Urinary bladder (tissue), 4 donors: ENCODE results near the gene ITPKB. TPM values are rescaled to one million over a fixed set of nuclear protein-coding genes. Genes with fewer than 3 reads are reported as not detected.

ENCODE experiments used
- DNase-seq: peaks from one replicate; pipeline ENCODE4 v3.0.0-alpha.2; 2015; ENCODE audit errors: extremely low spot score
- H3K27ac ChIP-seq: one replicate; pipeline ENCODE4 v1.5.1; 2013; ENCODE audit warnings: low read depth, mild to moderate bottlenecking, moderate library complexity
- H3K36me3 ChIP-seq: one replicate; pipeline ENCODE4 v1.6.1; 2013; ENCODE audit warnings: mild to moderate bottlenecking, moderate library complexity; ENCODE audit not compliant: insufficient read depth
- H3K4me1 ChIP-seq: one replicate; pipeline ENCODE4 v1.6.1; 2013; ENCODE audit warnings: mild to moderate bottlenecking, moderate library complexity; ENCODE audit not compliant: insufficient read depth
- H3K4me3 ChIP-seq: one replicate; pipeline ENCODE4 v1.5.1; 2013; ENCODE audit warnings: low read depth, low read length
- WGBS: extraction: QIAGEN DNeasy Blood & Tissue Kit; methylation state at CpG from one replicate; pipeline ENCODE4 v1.1.7; 2013; 5-methylcytosine and 5-hydroxymethylcytosine counted together
- polyA plus RNA-seq: library from polyadenylated mRNA; stranded (reverse); fragments of 200-250 nt; gene quantifications from one replicate; pipeline ENCODE4 v1.2.3, GENCODE V29; 2013
- total RNA-seq: library from RNA; depleted of rRNA; stranded (reverse); fragments of >200 nt; gene quantifications from one replicate; pipeline ENCODE4 v1.2.3, GENCODE V29; 2014
- donor health status: healthy with polysubstance abuse.
- donor health status: healthy.

Gene ITPKB
- total and polyA plus RNA-seq, 2 donors: 21.6 to 62.3 TPM

DNA sequence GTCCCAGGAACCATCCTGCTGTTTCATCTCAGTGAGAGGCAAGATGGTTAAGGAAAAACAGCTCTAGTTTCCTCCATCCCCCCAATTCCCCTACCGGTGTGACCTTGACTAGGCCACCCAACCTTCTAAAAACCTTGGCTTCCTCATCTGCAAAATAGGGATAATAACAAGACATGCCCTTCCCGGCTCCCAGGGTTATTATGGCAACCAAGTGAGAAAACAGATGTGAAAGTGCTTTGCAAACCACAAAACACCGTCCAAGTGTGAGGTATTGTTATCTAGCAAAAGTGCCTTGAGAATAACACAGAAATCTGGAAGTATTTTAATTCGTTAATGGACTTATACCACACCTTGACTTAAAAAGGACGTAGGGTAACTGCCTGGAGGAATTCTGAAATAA is 62.7 kb downstream of the ITPKB start:
- Histone ChIP-seq H3K27ac (peak overlapping the region; percentile 48), H3K36me3 (no peaks in the 10 kb centered on the region), H3K4me1 (no peaks in the 10 kb centered on the region), H3K4me3 (no peak overlapping the region)
- WGBS: 33% methylated on average over 5 of the region's 5 CpGs
- DNase-seq: no peak

DNA sequence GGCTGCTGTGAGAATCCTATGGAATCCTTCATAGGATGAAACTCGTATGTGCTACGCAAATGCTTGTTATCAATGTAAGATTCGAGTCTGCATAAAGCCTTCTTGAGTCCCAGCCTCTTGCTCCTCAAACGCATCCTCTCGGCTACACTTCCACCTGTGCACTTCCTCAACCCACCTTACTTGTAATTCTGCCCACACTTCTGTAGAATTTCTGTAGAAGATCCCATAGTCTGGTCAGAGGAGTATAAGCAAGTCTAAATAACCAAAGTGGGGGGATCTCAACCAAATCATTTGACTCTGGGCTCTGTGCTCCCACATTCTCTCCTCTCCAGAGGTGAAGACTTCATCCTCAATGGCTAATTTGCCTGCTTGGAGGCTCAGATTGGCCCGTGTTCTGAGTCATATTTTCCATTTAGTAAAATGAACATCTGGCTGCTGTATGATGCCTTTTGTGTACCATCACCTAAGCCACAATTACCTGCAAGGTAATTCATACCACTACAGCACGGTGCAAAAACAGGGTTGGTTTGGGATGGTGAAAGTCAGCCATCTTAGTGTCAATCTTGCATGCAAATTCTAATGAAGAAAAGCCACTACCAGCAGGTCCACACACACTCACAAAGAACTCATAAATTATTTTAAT is 63.2 kb downstream of the ITPKB start:
- H3K4me3 ChIP-seq: no peak overlapping the region
- no peak for DNase-seq
- WGBS: 66% methylated on average over 7 of the region's 7 CpGs
- no peak overlapping the region for H3K27ac ChIP-seq
- H3K4me1 ChIP-seq: no peaks in the 10 kb centered on the region
- no peaks in the 10 kb centered on the region for H3K36me3 ChIP-seq

DNA sequence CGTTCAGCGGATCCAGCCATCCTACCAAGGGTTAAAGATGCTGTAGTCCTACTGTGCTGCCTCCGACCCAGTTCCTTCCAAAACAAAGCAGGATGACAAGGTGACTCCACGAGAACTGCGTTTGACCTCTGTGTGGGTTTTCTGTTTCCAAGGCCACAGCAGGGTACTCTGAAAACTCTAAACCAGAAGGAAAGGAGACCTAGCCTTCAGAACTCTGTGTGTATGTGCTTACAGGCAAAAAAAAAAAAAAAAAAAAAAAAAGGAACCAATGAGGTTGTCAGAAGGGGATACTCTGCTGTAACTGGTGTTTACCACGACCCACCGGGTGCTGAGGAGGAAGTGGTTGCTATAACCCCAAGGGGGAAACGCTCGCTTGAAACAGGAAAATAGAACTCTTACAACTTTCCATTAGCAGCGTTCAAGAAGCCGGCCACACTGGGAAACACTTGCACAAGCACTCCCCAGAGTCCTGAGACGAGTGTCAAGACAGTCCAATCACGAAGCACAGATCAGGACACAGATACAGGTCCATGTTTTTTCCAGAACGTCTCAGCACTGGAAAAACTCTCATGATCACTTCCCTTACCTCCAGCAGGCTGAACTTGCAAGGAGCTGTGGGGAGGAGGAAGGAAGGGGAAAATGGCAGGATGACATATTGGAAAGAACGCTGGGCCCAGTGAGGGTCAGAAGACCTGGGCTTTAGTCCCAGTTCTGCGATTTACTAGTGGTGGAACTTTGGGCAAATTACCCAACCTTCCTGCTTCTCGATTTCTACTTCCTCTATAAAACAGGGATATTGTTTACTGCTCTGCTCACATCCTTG is 64.0 kb downstream of the ITPKB start:
- DNase-seq: no peak
- 40% methylated on average over 17 of the region's 17 CpGs for WGBS
- no peak overlapping the region for H3K4me3 ChIP-seq

DNA sequence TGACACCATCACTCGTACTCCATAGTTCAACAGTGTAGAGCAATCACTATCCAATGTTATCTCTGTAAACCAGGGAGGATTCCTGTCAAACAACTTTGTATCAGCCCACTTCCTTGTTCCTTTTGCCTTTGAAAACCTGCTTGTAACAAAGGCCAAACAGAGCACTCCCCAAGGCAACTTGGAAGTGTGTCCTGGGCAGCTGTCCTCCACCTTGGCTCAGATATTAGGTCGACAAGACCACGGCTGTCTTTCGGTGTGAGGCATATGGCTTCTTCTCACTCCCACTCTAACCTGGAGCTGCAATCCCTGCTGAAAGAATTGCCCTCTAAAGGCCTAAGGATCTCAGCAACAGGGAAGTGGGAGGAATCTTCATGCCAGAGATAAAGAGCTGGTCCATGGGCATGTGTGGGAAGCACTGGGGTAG is 66.7 kb downstream of the ITPKB start:
- no peaks in the 10 kb centered on the region for H3K36me3 ChIP-seq
- no peak overlapping the region for H3K27ac ChIP-seq
- WGBS: 62% methylated on average over 4 of the region's 4 CpGs
- DNase-seq: no peak
- H3K4me3 ChIP-seq: no peak overlapping the region
- H3K4me1 ChIP-seq: no peaks in the 10 kb centered on the region

More for the DNA sequence above, 64.0 kb downstream of the ITPKB start:
- Histone ChIP-seq H3K4me1 (no peaks in the 10 kb centered on the region), H3K36me3 (no peaks in the 10 kb centered on the region), H3K27ac (peak overlapping the region; percentile 80)

DNA sequence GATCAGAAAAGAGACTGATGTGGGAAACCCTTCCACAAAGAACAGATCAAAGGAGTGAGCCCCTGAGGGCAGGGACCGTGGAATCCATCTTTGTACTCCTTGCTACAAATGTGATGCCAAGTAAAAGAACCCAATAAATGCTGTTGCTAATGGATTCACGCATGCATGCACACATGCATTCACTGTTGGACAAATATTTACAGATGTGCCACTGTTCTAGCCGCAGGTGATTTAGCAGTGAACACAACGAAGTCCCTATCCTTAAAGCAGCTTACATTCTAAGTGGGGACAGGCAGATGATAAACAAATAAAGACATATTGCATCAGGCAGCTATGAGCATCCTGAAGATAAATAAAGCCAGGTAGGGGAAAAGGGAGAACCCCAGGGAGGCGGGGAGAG is 67.8 kb downstream of the ITPKB start:
- Histone ChIP-seq H3K36me3 (no peaks in the 10 kb centered on the region), H3K4me3 (no peak overlapping the region), H3K27ac (no peak overlapping the region), H3K4me1 (no peaks in the 10 kb centered on the region)
- 86% methylated on average over 5 of the region's 5 CpGs for WGBS
- no peak for DNase-seq

DNA sequence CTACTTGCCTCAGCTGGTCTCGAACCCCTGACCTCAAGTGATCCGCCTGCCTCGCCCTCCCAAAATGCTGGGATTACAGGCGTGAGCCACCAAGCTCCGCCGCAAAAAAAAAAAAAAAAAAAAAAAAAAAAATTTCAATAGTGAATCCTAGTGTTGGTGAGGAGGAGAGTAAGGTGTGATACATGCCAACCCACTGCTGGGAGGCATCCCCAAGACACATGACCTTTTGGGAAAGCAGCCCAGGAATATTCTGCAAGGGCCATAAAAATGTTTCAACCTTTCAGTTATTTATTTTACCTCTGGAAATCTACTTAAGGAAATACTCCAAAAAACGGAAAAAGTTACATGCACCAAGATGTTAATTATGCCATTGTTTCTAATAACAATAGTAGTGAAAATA is 69.0 kb downstream of the ITPKB start:
- DNase-seq: no peak
- no peaks in the 10 kb centered on the region for H3K36me3 ChIP-seq
- no peak overlapping the region for H3K4me3 ChIP-seq
- H3K27ac ChIP-seq: no peak overlapping the region
- WGBS: 82% methylated on average over 7 of the region's 7 CpGs
- no peaks in the 10 kb centered on the region for H3K4me1 ChIP-seq

DNA sequence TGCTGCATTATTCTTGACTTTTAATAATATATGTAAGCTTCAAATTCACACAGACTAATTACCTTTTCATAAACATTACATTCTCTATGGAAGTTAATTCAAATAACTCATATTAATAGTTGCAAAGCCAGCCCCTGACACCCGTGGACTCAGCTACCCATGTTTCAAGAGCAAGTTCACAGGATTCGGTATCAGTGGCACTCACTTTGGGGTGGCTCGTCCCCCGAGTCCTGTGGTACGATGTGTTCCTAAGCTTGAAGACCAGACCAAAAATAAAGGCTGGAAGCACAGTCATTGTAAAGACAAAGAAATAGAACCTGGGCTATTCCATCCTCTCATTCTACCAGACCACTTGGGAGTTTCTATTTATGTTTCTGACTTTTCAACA is 70.9 kb downstream of the ITPKB start:
- no peak for DNase-seq
- Histone ChIP-seq H3K4me1 (no peaks in the 10 kb centered on the region), H3K27ac (no peak overlapping the region), H3K36me3 (no peaks in the 10 kb centered on the region), H3K4me3 (no peak overlapping the region)
- WGBS: 80% methylated on average over 5 of the region's 5 CpGs

DNA sequence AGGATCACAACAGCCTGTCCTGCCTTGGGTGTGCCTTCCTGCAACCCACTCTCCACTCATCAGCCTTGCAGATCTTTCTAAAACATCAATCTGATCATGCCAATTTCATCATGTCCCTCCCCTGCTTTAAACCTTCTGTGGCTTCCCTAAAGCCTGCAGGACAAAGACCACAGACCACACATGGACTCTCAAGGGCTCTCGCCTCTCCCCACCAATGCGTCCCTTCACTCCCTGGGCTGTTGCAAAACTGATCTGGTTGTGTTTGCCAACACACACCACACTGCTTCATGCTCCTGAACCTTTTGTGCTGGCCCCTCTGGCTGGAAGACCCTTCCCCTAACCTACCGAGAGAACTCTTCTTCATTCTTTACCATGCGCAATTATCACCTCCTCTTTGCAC is 72.4 kb downstream of the ITPKB start:
- no peaks in the 10 kb centered on the region for H3K36me3 ChIP-seq
- WGBS: 96% methylated on average over 4 of the region's 4 CpGs
- DNase-seq: no peak
- no peak overlapping the region for H3K4me3 ChIP-seq
- H3K4me1 ChIP-seq: no peaks in the 10 kb centered on the region
- H3K27ac ChIP-seq: no peak overlapping the region

DNA sequence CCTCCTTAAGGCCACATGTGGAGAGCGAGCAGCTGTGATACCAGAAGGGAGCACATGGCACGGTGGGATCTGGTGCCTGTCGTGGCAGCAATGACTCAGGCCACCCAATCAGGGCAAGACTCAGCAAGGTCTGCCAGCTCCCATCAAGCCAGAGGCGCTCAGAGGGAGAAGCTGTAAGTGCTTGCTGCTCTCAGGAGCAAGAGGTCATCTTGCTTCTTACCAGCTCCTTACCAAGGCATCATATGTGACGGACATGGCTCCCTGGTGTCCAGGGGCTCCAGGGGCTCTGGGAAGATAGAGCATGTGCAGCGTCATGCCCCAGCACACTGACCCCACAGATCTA is 72.9 kb downstream of the ITPKB start:
- no peak overlapping the region for H3K4me3 ChIP-seq
- H3K4me1 ChIP-seq: no peaks in the 10 kb centered on the region
- 89% methylated on average over 6 of the region's 6 CpGs for whole genome bisulfite sequencing
- H3K36me3 ChIP-seq: no peaks in the 10 kb centered on the region
- no peak for DNase-seq
- no peak overlapping the region for H3K27ac ChIP-seq

DNA sequence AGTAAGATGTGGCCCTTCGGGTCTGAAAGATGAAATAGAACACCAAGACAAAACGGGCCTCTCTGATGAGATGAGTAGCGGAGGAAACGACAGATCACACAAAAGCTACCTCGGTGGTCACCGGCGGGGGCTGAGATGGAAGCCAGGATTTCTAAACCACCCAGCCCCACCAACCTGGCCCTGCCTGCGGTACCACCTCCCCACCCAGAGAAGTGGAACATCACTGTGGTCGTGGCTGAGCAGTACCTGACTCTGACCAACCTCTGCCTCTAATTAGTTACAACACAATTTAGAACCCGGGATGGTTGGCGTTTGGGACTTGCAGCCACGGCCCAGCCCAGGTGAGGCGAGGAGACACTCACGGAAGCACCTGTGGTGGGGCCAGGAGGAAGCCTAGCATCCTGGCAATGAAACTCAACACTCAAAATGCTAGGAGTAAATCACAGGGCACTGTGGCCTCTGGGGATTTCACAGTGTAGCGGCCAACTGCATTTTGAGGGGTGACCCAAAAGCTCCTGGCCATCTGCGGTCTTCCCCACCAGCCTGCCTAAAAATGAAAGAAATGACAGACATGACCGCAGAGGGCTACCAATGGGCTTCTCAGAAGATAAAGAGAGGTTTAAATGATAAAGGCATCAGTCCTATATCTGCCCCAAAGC is 73.4 kb downstream of the ITPKB start:
- Histone ChIP-seq H3K27ac (no peak overlapping the region), H3K4me3 (no peak overlapping the region), H3K4me1 (no peaks in the 10 kb centered on the region), H3K36me3 (no peaks in the 10 kb centered on the region)
- no peak for DNase-seq
- 91% methylated on average over 17 of the region's 17 CpGs for WGBS

DNA sequence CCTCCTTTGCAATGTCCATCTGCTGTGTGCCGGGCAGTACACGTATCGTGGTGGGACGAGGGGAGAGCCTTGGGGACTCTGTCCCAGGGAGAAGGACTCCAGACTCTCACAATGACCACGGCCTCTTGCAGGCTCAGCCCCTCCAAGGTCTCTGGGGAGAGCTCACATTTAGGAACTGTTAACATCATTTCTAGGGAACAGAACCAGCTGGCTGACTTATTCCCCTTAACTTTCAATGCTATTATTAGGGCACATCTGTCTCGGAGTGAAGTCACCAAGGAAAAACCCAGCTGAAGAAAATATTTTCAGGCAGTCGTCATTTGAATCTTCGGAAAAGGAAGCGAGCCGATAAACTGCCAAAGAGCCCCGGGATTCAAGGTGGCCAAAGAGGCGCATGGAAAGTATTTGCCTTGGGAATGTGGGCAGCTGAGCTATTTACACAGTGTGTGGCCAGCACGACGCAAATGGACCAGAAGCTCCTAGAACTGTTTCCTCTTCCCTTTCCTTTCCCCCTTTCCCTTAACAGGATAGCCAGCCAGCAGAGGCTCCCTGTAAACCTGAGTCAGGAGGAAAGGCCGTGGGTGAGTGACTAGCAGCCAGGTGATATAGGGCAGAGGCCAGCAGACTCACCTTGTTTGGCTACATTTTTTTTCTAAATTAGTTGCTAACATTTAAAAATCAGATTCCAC is 74.5 kb downstream of the ITPKB start:
- no peak overlapping the region for H3K4me3 ChIP-seq
- H3K36me3 ChIP-seq: no peaks in the 10 kb centered on the region
- H3K4me1 ChIP-seq: no peaks in the 10 kb centered on the region
- peak overlapping the region; percentile 68 for H3K27ac ChIP-seq
- DNase-seq: no peak
- 16% methylated on average over 15 of the region's 15 CpGs for WGBS

DNA sequence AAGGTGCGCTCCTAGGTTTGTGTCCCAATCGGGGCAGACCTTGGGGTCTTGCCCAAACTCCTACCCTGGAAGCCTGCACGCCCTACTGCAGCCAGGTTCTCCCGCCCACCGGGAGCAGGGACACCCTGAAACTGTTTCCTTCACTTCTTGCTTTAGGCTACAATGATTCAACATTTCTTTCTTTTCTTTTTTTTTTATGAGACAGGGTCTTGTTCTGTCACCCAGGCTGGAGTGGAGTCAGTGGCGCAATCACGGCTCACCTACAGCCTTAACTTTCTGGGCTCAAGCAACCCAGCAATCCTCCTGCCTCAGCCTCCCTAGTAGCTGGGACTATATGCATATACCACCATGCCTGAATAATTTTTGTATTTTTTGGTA is 75.8 kb downstream of the ITPKB start:
- Histone ChIP-seq H3K4me3 (no peak overlapping the region), H3K4me1 (no peaks in the 10 kb centered on the region), H3K36me3 (no peaks in the 10 kb centered on the region), H3K27ac (peak overlapping the region; percentile 79)
- no peak for DNase-seq
- WGBS: 78% methylated on average over 7 of the region's 7 CpGs

DNA sequence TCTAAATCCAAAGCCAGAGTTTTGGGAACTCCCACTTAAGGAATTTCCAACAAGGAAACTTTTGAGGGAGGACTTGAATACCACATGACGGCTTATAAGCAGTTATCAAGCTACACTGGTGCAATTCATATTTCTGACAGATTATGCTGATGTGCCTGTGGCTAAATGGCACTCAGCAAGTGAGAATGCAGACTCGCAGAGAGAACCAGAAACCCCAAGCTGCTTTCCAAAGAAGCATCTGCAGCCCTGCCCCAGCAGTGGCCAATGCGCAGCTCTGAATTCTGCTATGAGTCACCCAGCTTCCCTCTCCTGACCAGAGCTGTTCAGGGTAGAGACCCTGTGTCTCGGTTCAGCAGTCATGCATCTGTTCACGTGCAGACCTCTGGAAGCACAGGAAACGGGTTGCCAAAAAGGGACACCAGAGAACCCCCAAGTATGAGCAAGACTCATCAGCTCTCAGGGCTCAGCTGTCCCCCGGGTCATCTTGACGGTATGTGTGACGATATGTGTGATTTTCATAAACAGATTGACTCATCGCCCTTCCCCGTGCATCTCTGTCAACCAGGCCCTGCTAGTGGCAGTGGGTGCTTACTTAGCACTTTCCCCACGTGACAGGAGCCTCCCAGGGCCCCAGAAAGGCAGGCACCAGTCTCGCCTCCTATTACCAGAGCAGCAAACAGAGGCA is 76.3 kb downstream of the ITPKB start:
- Histone ChIP-seq H3K4me1 (no peaks in the 10 kb centered on the region), H3K4me3 (no peak overlapping the region), H3K36me3 (no peaks in the 10 kb centered on the region), H3K27ac (peak overlapping the region; percentile 79)
- no peak for DNase-seq
- 7% methylated on average over 13 of the region's 13 CpGs for WGBS
